KOPT-K1 (cell line): ENCODE data around the gene ATP10A.

ENCODE experiments used
- H3K27ac ChIP-seq: fragments of 200-600 bp; sonication (generic); 2 replicates; pipeline ENCODE4 v1.5.1; 2016; ENCODE audit warnings: antibody characterized with exemption, mild to moderate bottlenecking, low read depth, low read length; ENCODE audit not compliant: poor library complexity, severe bottlenecking
- H3K36me3 ChIP-seq: fragments of 200-600 bp; sonication (generic); 2 replicates; pipeline ENCODE4 v1.5.1; 2017; ENCODE audit warnings: antibody characterized with exemption, mild to moderate bottlenecking, low read length, moderate library complexity; ENCODE audit not compliant: insufficient read depth
- H3K9me3 ChIP-seq: fragments of 200-600 bp; sonication (generic); 2 replicates; pipeline ENCODE4 v1.5.1; 2017; ENCODE audit warnings: antibody characterized with exemption, low read length, mild to moderate bottlenecking; ENCODE audit not compliant: insufficient read depth, poor library complexity, severe bottlenecking

The ATP10A gene

DNA sequence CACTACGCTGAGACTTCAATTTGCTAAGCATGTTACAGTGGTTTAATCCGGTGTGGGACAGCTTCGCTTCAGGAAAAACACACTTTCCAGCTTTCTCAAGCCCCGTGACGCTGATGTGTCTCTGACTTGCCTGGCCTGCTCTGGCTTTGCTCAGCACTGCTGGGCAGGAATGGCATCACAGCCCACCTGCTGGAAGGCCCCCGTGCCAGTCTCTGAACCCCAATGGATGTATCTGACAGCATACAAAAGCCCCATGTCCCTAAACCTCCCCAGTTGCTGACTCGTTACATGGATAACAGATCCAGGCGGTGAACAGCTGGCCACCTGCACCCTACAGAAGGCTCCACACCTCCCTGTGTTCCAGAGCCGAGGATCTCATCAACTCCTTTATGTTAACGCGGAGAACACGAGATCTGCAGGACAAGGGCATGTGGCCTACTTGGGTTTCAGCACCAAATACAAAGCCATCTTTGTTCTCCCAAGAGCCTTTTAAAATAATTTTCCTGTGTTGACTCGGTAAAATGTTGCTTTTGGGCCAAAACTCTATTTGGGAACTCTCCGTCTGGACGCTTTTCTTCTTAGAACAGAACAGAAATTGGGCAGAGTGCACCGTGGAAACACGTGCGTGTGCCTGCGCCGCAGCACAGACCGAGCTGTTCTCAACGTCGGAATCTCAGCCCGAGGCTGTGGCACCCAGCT is 61.4 kb downstream of the ATP10A start:
- 0 out of 2 replicates have a peak, but pooled peaks cover 6% of the 10 kb centered on the region for H3K36me3 ChIP-seq
- H3K27ac ChIP-seq = no peak overlapping the region
- H3K9me3 ChIP-seq = no peaks in the 10 kb centered on the region

DNA sequence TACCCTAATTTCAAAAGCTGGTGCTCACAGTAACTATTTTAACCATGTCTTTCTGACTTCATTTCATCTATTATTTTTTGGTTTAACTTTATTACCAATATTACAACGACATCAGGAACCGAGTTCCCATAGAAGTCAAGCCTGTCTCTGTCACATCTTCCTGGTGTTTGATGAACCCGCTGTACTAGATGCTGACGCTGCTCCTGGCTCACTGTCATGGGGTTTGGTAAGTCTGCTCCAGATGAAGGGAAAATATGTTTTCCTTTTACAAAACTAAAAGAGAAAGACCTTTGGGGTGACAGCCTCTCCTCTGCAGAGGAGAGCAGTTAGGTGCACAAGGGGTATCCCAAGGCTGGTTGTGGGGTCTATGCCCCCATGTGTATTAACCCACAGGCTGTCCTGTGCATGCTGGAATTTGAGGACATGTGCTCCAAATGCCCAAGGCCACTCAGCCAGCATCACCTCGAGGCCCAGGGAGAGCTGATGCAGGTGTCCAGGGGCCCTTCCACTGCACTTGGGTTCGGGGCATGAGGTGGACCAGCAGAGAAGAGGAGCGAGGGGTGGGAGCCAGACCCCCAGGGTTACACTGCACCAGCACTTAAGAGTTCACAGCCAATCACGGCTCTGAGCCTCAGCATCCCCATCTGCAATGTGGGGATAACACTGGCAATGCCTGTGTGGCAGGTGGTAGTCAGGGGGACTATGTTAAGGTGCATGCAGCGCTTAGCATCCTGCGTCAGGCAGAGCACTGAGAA is 62.2 kb downstream of the ATP10A start:
- H3K36me3 ChIP-seq = 0 out of 2 replicates have a peak, but pooled peaks cover 6% of the 10 kb centered on the region
- no peak overlapping the region for H3K27ac ChIP-seq
- no peaks in the 10 kb centered on the region for H3K9me3 ChIP-seq

DNA sequence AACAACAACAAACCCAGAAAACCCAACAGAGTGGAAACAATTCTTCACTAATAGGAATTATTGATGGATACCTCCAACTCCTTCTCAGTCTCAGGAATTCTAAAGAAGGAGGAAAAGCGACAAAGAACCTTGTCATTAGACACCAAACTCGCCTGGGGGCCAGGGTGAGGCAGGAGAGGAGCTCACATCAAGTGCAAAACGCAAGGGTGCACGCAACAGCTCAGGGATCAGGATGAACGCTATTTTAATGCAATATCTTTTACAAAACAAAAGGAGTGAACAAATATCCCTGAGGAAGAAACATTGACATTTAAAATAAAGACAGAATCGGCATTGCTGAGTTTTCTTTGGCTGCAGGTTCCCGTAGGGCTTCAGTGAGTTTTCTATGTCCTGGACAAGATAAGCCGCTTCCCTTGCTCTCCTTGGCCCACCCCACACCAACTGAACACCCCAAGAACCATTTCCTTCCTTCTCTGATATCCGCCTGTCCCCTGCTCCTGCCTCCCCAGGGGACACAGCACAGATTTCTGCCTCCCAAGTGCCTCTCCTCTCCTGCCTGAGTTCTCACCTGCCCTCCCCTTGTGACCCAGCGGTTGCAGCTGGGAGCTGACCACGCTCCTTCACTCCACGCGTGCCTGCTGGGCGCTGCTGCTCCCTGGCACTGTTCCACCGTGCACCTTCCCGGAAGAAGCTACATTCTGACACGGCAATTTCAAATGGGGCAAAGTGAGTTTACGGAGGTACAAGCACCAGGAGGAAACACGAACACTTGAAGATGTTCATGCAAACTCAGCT is 63.0 kb downstream of the ATP10A start:
- Histone ChIP-seq H3K9me3 (no peaks in the 10 kb centered on the region), H3K27ac (no peak overlapping the region), H3K36me3 (0 out of 2 replicates have a peak, but pooled peaks cover 6% of the 10 kb centered on the region)

DNA sequence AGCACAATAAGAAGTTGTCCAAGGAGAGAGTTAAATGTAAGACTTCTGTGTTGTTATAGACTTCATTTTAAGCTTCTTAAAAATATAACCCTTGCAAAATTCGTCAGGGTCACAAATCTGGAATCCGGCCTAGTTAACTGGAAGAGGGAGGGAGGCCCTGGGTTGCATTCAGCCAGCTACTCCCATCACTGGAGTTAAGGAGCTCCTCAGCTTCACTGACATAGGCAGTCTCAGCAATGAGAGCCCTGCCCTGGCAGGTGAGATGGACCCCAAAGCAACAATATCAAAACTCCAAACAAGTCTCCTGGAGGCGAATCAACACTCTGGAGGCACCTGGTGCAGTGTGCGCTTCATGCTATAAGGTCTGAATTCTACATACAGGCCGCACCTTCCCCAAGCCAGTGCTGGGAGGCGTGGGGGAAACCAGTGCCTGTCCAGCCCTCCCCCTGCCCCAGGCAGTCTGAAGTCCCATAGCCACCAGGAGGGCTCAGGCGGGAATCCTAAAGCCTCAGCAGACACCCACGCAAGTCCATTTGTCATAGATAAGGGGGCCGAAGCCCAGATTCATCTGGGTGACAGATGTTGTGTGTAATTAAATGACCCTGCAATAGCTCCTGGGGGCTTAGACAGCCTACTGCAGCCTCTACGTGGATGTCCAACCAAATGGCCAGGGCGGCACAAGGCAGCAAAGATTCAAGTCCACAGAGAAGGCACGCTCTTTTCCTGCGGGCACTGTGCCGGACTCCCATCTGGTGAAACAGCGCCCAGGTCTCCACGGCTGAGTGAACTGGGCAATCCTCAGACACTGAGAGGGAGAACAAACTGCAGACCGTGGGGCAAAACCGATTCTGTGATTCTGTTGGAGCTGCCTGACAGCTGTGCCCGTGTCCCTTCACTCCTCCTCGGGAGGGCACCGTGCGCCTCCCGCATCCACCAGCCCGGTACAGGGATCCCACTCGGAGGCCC is 64.9 kb downstream of the ATP10A start:
- H3K27ac ChIP-seq = no peak overlapping the region
- H3K9me3 ChIP-seq = no peaks in the 10 kb centered on the region
- H3K36me3 ChIP-seq = no peaks in the 10 kb centered on the region

DNA sequence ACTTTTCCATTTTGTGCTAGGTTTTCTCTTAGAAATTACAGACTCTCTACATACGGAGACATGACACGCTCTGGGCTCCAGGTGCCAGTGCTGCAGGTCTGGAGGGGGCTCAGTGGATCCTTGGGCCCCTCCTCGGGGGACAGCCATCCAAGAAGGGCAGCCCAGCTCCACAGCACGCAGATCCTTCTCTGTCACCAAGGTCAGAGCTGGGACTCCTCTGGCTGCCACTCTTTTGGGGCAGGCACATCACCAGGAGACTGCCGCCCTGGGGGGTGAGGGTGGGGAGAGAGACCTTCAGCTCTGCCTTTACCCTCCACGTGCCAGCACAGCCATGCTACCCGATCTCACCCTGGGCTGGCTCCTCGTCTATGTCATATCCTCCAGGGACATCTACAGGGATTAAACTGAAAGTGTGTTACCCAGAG is 65.6 kb downstream of the ATP10A start:
- Histone ChIP-seq H3K9me3 (no peaks in the 10 kb centered on the region), H3K27ac (no peak overlapping the region), H3K36me3 (no peaks in the 10 kb centered on the region)

DNA sequence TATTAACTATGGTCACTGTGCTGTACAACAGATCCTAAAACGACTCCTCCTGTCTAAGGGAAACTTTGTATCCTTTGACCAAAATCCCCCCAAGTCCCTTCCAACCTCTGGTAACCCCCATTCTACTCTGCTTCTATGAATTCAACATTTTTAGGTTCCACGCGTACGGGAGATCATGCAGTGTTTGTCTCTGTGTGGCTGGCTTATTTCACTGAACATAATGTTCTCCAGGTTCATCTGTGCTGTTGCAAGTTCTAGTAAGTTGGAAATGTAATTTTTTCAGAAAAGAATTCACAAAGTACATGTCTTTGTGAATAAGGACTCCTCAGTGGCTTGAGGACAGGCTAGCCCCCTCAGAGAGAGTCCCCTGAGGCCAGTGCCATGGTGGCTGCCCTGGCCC is 66.1 kb downstream of the ATP10A start:
- no peak overlapping the region for H3K27ac ChIP-seq
- no peaks in the 10 kb centered on the region for H3K36me3 ChIP-seq
- no peaks in the 10 kb centered on the region for H3K9me3 ChIP-seq

DNA sequence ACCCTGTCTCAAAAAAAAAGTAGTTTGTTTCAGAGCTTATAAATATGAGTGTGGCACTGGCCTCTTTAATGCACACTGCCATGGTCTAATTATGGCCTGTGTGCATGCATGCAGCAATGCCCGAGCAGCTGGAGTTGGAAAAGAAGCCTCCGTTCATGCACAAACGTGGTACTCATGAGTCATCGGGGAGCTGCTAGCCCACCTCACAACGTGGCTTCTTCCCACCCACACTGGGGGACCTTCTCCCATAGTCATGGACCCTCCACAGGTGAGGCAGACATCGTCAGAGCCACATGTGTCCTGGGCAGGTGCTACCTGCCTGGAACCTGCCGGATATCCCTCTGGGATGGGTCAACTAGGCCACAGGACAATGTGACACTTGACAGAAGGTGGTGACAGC is 66.7 kb downstream of the ATP10A start:
- Histone ChIP-seq H3K9me3 (no peaks in the 10 kb centered on the region), H3K36me3 (no peaks in the 10 kb centered on the region), H3K27ac (no peak overlapping the region)

DNA sequence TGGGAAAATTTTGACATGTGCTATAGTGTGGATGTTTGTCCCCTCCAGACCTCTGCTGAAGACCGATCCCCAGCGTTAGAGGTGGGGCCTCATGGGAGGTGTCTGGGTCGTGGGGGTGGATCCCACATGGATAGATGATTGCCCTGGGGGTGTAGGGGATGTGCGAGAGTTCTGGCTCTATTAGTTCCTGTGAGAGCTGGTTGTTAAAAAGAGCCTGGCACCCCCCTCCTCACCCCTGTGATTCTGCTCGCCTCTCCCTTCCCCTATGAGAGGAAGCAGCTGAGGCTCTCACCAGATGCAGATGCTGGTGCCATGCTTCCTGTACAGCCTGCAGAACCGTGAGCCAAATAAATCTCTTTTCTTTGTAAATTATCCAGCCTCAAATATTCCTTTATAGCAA is 67.4 kb downstream of the ATP10A start:
- Histone ChIP-seq H3K9me3 (no peaks in the 10 kb centered on the region), H3K27ac (no peak overlapping the region), H3K36me3 (no peaks in the 10 kb centered on the region)

DNA sequence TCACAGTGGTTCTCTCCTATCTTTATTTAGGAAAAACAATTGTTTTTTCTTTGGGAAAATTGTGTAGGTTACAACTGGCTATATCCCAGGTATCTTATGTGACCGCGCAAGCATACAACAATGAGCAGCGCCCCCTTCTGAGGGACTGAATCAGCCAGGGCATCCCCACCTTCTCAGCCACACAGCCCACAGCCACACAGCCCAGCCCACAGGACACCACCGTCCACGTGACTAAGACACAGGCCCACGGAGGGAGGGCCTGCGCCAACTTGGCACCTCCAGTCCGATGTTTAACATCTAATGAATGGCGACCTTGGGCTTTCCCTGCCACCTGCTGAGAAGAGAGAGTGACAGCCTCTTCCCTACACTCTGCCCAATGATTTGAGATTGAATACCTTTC is 68.1 kb downstream of the ATP10A start:
- Histone ChIP-seq H3K36me3 (no peaks in the 10 kb centered on the region), H3K27ac (no peak overlapping the region), H3K9me3 (no peaks in the 10 kb centered on the region)

DNA sequence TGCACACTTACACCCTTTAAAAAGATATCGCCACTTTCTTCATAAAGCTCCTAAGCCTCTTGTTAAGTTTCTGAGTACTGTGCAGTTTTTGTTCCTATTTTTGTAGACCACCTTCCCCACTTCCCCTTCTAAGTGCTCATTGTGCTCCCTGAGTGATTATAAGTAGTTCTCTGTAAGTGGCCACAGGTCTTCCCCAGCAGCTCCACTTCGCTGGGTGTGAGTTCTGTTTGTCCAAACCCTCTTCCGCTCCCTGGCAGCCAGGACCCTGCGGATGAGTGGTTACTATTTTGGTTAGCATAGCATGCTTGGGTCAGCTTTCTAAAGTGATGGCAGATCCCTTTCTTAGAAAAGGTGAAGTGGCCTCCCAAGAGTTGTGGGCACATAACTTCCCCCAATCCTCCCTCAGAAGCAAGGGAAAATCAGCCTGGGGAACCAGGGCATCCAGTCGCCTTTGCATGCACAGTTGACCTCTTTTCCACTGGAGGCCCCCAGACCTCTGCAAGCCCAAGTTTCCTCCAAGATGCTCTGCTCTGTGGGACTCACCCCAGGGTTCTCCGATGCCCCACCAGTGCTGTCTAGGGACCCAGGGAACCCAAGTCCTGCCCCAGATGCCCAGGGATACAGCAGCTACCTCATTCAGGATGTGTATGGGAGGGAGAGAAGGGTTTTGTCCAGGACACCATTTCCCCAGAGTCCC is 69.6 kb downstream of the ATP10A start:
- no peak overlapping the region for H3K27ac ChIP-seq
- H3K9me3 ChIP-seq = no peaks in the 10 kb centered on the region
- H3K36me3 ChIP-seq = no peaks in the 10 kb centered on the region

DNA sequence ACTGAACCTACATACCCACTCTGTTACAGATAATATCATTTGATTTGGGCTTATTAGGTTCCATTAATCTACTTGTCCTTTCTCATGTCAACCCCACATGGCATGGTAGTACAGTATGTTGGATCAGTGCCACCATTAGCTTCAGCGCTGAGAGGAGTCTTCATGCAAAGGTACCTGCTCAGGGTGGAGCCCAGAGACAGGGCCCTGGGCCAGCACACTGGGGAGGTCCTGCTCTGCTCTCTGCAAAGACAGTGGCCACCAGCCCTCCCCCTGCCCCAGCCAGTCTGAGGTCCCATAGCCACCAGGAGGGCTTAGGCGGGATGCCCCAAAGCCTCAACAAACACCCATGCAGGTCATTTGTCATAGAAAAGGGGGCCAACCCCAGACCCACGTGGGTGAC is 71.0 kb downstream of the ATP10A start:
- no peaks in the 10 kb centered on the region for H3K36me3 ChIP-seq
- no peaks in the 10 kb centered on the region for H3K9me3 ChIP-seq
- no peak overlapping the region for H3K27ac ChIP-seq

DNA sequence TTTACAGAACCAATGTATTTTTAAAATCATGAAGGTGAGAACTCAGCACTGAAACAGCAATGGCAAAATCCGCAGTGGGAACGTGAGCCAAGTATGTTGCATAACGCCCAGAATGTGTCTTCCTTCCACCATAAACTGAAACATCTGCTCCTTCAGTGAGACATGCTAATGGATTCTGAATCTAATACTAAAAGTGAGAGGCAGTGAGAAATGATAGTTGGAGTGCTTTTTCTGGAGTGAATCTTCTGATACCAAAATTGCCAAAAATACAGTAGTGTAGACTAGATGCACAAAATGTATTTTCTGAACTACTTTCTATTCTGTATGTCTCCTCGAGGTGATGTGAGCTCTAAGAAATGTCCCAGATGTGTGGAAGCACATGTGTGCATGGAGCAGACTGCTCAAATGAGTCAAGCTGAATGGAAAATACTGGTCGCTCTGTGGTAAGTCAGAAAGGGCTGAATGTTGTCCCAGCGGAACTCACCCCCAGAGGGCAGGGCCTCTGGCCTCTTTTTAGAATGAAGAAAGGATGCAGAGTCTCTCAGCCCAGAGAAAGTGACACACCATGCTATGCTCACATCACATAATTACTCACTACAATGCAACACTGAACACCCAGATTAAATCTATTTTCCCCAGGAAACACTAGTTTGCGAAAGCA is 73.0 kb downstream of the ATP10A start:
- Histone ChIP-seq H3K36me3 (no peaks in the 10 kb centered on the region), H3K9me3 (no peaks in the 10 kb centered on the region), H3K27ac (no peak overlapping the region)

DNA sequence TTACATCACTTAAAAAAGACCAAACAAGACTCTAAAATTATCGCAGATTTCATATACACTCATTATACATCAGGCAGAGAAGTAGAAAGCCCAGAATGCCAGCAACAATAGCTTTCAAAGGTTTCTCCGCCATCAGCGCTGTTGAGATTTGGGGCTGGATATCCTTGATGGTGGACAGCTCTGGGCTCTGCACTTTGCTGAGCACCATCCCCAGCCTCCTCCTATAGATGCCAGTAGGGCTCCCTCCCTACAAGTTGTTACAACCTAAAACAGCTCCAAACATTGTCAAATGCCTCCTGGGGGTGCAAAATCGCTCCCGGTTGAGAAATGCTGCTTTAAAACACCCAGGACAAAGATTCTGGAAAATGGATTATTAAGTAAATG is 73.5 kb downstream of the ATP10A start:
- Histone ChIP-seq H3K27ac (no peak overlapping the region), H3K36me3 (no peaks in the 10 kb centered on the region), H3K9me3 (no peaks in the 10 kb centered on the region)
